WTC11 (cell line): ENCODE data around the gene CHORDC1. TPM values are rescaled to one million over a fixed set of nuclear protein-coding genes. Genes with fewer than 3 reads are reported as not detected.

Source experiments
- AFF4 ChIP-seq: sonication (generic); formaldehyde crosslinking; IDR thresholded peaks from 2 replicates; pipeline ENCODE4 v1.8.1; 2023; ENCODE audit warnings: mild to moderate bottlenecking, missing genetic modification reagents, borderline replicate concordance
- AR ChIP-seq: fragments of 250-450 bp; sonication (Bioruptor Pico); IDR thresholded peaks from 2 replicates; pipeline ENCODE4 v1.9.0; 2021; ENCODE audit warnings: mild to moderate bottlenecking
- ATF6 ChIP-seq: sonication (generic); formaldehyde crosslinking; IDR thresholded peaks from 2 replicates; pipeline ENCODE4 v1.8.1; 2023; ENCODE audit warnings: mild to moderate bottlenecking, missing genetic modification reagents
- CBFB ChIP-seq: sonication (generic); formaldehyde crosslinking; IDR thresholded peaks from 2 replicates; pipeline ENCODE4 v1.8.1; 2022; ENCODE audit warnings: mild to moderate bottlenecking, low read depth, missing genetic modification reagents
- E2F5 ChIP-seq: sonication (generic); formaldehyde crosslinking; IDR thresholded peaks from 2 replicates; pipeline ENCODE4 v1.8.1; 2022; ENCODE audit warnings: mild to moderate bottlenecking, moderate library complexity, missing genetic modification reagents
- ETV6 ChIP-seq: sonication (generic); formaldehyde crosslinking; IDR thresholded peaks from 2 replicates; pipeline ENCODE4 v1.8.1; 2022; ENCODE audit warnings: mild to moderate bottlenecking, missing genetic modification reagents
- FOXK1 ChIP-seq: sonication (generic); formaldehyde crosslinking; IDR thresholded peaks from 2 replicates; pipeline ENCODE4 v1.8.0; 2022; ENCODE audit warnings: mild to moderate bottlenecking, moderate library complexity, missing genetic modification reagents
- IRF1 ChIP-seq: sonication (generic); formaldehyde crosslinking; IDR thresholded peaks from 2 replicates; pipeline ENCODE4 v1.8.0; 2023; ENCODE audit warnings: missing genetic modification reagents
- JAZF1 ChIP-seq: fragments of 250-450 bp; sonication (Bioruptor Pico); IDR thresholded peaks from 2 replicates; pipeline ENCODE4 v1.9.0; 2021; ENCODE audit warnings: moderate library complexity, mild to moderate bottlenecking, inconsistent platforms
- NR2C2 ChIP-seq: sonication (generic); formaldehyde crosslinking; IDR thresholded peaks from 2 replicates; pipeline ENCODE4 v1.8.0; 2022; ENCODE audit warnings: mild to moderate bottlenecking, missing genetic modification reagents
- OVOL2 ChIP-seq: fragments of 250-450 bp; sonication (Bioruptor Pico); IDR thresholded peaks from 2 replicates; pipeline ENCODE4 v1.9.0; 2021; ENCODE audit warnings: mild to moderate bottlenecking, borderline replicate concordance
- USF1 ChIP-seq: sonication (generic); formaldehyde crosslinking; IDR thresholded peaks from 2 replicates; pipeline ENCODE4 v1.8.0; 2022; ENCODE audit warnings: mild to moderate bottlenecking, missing genetic modification reagents
- USF2 ChIP-seq: sonication (generic); formaldehyde crosslinking; IDR thresholded peaks from 2 replicates; pipeline ENCODE4 v1.8.1; 2023; ENCODE audit warnings: mild to moderate bottlenecking, missing genetic modification reagents, moderate library complexity
- ZBTB21 ChIP-seq: sonication (generic); formaldehyde crosslinking; IDR thresholded peaks from 2 replicates; pipeline ENCODE4 v1.8.1; 2023; ENCODE audit warnings: mild to moderate bottlenecking, missing genetic modification reagents, borderline replicate concordance
- ZMAT4 ChIP-seq: fragments of 250-450 bp; sonication (Bioruptor Pico); IDR thresholded peaks from 2 replicates; pipeline ENCODE4 v1.9.0; 2021; ENCODE audit warnings: mild to moderate bottlenecking
- ZNF416 ChIP-seq: fragments of 250-450 bp; sonication (Bioruptor Pico); IDR thresholded peaks from 2 replicates; pipeline ENCODE4 v1.9.0; 2021; ENCODE audit warnings: mild to moderate bottlenecking, inconsistent platforms
- total RNA-seq: library from RNA; stranded (reverse); gene quantifications from 3 replicates; pipeline ENCODE4 v1.2.3, GENCODE V29; 2021

Gene CHORDC1
- total RNA-seq, 1 experiment from 2014 or later: 71.8 TPM

GRCh38 chr11:90221803-90222458 lies 918 bp downstream of the CHORDC1 start (continued):
- TF ChIP-seq USF1 (CRISPR knock-in tag) (no peak), AR (CRISPR knock-in tag) (no peak), ATF6 (CRISPR knock-in tag) (no peak), ETV6 (CRISPR knock-in tag) (no peak), ZBTB21 (CRISPR knock-in tag) (no peak), USF2 (no peak), NR2C2 (CRISPR knock-in tag) (no peak), JAZF1 (CRISPR knock-in tag) (no peak), FOXK1 (CRISPR knock-in tag) (no peak), E2F5 (no peak), ZNF416 (CRISPR knock-in tag) (no peak), CBFB (CRISPR knock-in tag) (no peak), IRF1 (CRISPR knock-in tag) (no peak), OVOL2 (CRISPR knock-in tag) (no peak), AFF4 (CRISPR knock-in tag) (no peak), ZMAT4 (no peak)
